ENCODE measurements around the gene WDR93. TPM values are rescaled to one million over a fixed set of nuclear protein-coding genes. Genes with fewer than 3 reads are reported as not detected.

WDR93 gene
- total RNA-seq, 1 experiment from 2014 or later: not detected

DNA sequence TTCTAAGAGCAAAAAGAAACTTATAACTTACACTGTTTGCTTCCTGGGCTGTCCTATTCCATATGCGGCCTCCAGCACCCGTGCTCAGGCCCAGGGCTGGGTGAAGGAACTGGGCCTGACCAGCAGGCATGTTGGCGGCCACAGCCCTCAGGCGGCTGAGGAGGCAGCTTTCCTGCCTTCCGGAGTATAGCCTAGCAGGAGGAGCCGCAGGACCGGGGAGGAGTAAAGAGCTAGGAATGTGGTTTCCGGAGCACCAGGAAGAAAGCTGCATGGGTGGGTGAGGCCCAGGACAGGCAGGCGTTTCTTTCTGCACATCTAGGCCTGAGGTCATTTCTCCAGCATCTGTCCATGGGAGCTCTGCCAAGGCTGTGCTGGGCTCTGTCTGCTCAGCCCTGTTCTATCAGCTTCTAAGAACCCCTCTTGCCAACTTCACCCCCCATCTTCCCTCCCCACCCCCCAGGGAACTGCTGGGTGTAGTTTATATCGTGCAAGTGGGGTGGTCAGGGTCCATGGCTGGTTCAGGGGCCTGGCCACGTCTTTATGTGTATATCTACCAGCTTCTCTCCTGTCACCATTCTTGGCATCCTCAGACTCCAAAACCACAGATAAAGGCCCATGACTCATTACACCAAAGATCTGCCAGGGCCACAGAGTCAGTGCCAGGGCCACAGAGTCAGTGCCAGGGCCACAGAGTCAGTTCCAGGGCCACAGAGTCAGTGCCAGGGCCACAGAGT, 27.6 kb upstream of the WDR93 start:
- DNase-seq (ENCODE audit: low spot score): peak; percentile 94

DNA sequence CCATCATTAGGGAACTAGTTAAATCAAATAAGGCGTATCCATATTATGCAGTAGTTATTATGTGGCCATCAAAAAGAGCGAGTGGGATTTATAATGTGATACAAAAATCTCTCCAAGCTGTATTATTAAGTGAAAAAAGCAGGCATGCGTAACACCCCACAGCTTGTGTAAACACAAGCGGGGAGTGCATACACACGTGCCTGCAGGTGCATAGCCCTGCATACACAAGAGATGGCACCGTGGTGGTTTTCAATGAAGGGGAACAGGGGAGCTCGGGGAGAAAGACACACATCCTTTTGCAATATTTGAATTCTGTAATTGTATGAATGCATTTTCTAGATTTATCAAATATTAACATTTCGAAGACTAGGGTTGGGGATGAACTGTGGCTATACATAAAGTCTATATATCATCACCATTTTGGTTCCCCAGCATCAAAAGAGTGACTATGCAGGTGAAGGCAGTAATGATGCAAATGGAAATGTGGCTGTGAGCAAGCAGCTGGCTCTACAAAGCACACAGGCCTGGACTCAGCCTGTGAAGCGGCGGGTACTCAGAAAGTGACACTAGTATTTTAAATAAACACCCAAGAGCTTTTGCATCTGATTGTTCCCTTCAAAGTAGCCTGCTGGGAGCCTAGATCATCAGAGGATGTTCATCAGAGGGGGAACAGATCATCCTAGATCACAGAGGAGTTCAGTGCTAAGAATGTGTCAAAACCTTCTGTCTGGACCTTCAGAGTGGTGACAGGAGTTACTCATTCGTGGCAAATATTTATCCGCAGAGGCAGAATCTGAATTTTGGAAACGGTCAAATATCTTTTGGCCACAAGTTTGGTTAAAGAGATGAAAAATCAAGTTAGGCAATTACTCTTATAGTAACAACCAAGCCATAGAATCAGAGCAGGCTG, 25.9 kb upstream of the WDR93 start:
- no peak for DNase-seq (ENCODE audit: low spot score)

DNA sequence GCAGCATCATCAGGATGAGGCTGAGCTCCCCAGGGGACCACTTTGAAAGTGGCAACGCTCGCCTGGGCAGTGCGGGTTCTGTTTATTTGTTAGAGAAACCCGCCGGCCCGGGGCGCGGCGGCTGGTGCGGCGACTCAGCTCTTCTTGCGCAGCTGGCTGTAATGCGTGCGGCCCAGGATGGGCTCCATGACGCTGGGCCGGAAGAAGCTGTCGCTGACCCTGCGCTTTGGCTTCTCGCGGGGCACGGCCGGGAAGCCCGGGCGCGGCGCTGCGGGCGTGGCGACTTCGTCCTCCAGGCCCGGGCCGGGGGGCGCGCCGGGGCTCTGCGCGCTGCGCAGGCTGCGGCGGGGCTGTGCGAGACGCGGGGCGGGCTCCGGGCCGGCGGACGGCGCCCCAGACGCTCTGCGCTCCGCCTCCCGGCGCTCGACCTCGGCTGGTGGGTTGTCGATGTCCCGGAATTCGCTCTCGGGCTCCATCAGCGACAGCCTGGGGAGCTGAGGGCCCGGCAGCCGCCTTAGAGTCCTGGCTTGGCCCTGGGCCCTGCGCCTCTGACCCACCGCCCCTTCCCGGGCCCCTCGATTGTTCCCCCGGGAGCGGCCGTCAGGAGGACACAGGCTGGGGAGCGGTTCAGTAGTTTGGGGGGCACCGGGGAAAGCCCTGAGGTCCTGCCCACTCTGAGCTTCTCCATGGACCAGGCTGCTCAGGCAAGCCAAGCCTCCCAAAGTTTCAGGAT, 25.0 kb upstream of the WDR93 start:
- DNase-seq (ENCODE audit: low spot score): no peak

DNA sequence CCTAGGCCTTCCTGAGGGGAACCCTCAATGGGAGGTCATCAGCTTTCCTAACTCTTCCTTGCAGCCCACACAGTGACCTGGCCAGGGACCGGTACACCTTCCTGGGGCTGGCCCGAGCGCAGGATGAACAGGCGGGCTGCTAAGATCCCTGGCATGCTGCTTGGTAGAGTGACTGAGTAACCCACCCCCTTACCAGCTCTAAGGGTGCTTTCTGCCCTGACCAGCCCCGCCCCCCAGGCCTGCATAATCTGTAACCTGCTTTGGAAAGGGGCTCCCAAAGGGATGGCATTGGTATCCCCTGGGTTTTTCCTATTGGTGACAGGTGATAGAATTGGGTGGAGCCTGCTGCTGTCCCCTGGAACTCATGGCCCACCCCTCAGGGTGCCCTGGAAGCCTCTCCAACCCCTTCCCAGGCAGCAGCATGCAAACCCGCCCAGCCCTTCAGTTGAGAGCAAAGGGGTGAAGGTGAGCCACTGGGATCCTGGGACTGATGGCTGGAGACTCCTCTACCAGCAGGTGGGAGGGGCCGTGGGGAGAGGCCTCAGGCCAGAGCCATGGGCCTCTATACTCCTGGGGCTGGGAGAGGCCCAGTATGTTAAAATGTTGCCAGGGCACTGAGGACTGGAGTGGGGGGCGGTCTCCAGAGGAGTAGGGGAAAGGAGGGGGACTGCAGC, 24.3 kb upstream of the WDR93 start:
- DNase-seq (ENCODE audit: low spot score): no peak

DNA sequence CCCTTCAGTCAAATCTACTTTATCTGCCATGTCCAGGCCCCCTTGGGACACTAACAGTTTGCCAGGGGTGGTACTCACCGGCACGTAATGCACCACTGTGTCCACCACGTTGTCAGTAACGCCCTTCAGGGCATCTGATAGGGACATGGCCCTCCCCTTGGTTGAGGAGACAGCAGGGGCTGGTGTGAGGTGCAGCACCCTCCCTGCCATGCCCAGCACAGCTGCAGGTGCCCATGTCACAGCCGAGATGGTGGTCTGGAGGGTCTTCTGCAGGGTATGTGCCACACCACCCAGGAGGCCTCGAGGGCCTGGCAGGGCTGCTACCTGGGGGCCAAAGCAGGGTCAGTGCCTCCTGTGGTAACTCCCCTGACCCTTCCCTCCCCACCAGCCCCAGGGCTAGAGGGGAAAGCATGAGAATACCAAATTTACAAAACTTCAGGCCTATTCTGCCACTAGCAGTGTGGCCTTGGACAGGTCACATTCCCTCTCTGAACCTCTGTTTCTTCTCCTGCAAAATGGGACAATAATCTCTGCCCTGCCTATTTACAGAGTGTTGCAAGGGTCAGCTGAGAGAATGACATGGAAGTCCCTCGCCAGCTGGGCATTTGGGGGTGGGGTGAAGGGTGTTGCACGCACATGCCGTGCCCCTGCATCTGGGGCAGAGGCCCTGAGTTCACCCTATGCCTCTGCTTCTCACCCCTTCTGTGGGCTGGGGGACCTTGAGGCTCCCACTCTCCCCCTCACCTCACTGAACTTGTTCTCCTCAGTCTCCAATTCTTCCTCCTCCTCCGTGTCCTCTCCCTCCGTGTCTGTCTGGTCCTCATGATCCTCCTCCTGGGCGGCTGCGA, 23.5 kb upstream of the WDR93 start:
- DNase-seq (ENCODE audit: low spot score): no peak

DNA sequence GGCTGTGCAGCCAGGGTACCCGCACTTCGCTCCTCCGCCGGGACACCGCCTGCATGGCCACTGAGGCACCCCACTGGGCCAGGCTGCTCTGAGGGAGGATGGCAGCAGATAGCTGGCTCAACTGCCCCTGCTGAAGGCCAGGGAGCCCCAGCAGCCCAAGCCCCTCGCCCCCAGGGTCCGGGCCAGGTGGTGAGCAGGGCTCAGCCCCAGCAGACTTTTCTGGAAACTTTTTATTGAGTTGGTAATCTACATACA, 23.0 kb upstream of the WDR93 start:
- DNase-seq (ENCODE audit: low spot score): no peak

DNA sequence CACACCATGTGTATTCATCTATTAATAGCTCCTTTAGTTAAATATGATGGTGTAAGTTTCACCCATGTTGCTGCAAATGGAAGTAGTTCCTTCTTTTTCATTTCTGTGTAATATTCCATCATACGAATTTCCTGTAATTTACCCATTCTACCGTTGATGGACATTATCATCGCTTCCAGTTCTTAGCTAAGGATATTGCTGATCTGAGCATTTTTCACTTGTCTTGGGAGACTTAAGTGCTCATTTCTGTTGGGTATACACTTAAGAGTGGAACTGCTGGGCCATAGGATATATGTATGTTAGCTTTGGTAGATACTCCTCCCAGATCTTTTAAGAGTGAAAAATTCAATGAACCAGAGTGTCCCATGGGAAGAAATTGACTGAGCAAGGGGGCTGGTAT, 22.4 kb upstream of the WDR93 start:
- no peak for DNase-seq (ENCODE audit: low spot score)

DNA sequence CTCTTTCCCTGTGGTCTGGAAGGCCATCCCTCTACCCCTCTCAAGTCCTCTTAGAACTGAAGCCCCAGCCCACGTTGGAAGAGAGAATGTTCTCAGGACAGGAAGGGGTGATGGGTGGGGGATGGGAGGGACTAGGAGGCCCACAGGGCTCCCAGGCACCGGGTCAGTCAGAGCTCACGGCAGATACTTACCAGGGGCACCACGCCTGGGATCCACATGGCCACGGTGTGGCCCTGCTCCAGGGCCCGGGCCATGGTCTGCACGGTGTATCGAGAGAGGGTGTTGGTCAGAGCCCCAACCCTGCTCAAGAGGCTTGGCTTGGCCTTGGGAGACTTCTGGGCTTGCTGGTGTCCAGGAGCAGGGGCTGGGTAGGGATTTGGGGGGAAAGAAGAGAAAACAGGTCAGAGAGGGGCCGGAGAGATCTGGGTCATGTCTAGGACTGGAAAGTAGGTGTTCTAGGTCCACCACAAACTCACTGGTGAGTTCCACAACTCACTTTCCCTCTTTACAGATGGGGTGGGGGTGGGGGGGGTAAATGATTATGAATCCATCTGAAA, 21.2 kb upstream of the WDR93 start:
- no peak for DNase-seq (ENCODE audit: low spot score)

DNA sequence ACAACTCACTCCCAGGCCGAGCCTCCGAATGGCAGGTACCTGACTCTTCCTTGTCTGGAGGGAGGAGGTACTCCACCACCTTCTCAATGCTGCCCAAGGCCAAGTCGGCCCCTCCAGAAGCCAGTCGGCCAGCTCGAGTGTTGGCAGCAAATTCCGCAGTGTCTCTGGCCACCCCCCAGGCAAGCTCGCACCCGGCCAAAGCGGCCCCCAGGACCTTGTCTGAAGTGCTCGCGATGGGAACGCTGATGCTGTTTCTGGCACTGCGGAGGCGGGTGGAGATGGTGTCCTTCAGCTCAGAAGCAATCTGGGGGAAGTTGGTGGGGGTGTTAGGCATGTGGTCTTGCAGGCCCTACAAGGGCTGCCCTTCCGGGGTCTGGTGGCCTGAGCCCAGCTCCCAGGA, 20.7 kb upstream of the WDR93 start:
- no peak for DNase-seq (ENCODE audit: low spot score)

DNA sequence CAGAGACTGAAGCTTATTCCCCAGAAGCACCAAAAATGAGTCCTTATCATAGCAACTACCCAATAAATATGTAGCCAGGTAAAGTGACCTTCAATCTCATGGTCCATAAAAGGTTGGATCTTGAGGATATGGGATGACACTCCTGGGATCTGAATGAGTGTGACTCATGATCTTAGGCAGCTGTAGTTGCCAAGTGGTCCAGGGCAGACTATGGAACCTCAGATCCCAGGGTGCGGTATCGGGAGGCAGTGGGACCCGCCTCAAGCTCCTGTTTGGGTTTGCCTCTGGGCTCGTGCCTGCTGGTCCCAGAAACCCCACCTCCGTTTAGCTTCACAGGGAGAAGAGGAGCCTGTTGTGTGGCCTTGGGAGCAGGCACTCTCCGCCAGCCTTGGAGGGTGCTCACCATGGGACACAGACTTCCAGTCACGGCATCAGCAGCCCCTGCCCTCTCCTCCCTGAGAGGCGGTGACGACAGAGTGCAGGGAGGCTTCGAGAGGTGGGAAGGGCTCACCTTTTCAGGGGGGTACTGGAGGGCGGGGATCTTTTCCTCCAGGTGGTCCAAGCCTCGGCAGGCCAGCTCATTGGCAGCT, 19.5 kb upstream of the WDR93 start:
- no peak for DNase-seq (ENCODE audit: low spot score)

DNA sequence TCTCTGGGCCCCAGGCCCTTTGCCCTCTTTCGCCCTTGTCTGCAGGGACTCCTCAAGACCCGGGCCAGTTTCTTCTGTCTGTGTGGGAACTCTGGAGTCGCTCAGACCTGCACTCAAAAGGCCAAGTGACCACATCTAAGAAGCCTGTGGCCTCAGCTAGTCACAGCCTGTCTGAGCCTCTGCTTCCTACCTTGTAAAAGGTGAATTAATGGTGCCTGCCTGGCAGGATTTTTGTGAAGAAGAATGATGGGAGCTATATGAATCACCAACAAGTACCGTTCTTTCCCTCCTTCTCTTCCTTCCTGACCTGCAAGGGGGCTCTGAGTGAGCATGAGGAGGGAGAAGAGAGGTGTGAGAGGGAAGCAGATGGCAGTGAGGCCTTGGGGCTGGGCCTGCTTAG, 18.9 kb upstream of the WDR93 start:
- DNase-seq (ENCODE audit: low spot score): no peak

DNA sequence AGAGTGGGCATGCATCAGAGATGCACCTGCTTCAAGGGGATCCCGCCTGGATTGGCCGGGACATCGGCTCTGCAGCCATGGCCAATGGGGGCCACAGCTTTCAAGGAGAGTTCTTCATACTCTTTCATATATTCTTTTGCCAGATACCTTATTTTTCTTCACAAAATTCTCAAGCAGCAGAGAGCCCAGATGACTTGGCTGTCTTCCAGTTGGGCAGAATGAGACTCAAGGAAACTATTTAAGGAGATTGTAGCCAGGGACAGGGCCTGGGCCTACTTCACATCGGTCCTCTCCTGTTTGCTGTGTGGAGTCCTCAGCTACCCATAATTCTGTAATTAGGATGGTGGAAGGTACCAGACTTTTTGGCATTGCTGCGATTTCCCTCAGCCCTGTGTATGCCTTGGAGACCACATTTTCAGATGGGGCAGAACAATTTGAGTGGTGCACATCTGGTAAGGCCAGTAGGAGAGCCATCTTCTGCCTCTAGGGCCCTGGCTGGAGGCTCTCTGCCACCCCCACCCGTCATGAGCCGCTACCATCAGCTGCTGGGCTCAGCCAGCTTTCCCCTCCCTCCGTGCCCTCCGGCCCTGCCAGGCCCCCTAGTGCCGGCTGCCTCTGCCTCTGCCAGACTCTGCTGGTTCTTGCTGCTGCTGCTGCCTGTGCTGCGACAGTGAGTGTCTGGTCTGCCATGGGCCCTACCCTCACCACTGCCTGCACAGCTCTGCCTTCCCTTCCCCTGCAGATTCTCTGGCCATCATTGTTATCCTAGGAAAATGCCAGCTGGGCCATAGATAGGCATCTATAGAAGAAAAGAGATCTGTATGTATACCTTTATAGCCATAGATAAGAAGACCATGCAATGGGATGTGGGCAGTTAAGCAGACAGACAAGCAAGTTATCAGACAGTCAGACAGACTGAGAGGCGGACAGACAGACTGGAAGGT, 18.1 kb upstream of the WDR93 start:
- DNase-seq (ENCODE audit: low spot score): no peak

DNA sequence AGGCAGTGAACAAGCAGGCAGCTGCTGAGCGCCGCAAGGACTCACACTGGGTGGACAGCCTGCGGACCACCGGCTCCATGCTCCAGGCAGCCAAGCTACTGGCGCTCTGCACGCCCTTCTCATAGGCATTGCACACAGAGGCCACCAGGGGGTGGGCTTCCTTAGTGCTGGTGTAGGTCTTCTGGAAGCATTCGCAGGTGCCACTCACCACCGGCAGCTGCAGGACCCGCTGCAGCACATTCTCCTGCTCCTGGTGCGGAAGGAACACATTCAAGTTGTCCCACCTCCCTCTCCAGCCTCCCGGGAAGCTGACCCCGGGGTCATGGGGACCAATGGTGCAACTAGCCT, 17.5 kb upstream of the WDR93 start:
- DNase-seq (ENCODE audit: low spot score): no peak

DNA sequence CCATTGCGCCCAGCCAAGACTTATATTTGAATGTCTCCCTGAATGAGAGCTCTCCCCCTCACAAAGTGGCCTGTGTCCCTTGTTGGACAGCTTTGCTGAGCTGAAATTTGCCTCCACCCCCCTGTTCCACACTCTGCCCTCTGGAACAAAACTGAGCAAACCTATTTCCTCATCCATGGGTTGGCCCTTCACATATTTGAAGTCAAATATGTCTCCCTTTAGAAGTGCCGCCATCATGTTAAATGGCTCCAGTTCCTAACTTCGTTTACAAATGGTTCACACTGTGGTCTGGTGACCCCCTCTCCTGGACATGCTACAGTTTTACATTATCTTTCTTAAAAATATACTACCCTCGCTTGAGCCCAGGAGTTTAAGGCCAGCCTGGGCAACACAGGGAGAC, 16.1 kb upstream of the WDR93 start:
- no peak for DNase-seq (ENCODE audit: low spot score)

DNA sequence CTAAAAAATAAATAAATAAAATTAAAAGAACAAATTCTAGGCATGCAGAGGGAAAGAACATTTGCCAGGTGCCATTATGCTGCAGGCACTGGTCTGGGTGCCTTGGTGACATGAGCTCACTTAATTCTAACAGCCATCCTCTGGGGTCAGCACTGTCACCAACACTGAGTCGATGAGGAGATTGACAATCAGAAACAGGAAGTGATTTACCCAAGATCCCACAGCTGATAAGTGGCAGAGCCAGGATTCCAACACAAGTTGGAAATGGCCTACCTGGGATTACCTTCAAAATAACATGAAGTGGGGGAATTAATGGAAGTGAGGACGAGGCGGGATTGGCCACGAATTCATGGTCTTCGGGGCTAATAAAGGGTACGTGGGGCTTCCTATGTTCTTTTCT, 15.0 kb upstream of the WDR93 start:
- no peak for DNase-seq (ENCODE audit: low spot score)

DNA sequence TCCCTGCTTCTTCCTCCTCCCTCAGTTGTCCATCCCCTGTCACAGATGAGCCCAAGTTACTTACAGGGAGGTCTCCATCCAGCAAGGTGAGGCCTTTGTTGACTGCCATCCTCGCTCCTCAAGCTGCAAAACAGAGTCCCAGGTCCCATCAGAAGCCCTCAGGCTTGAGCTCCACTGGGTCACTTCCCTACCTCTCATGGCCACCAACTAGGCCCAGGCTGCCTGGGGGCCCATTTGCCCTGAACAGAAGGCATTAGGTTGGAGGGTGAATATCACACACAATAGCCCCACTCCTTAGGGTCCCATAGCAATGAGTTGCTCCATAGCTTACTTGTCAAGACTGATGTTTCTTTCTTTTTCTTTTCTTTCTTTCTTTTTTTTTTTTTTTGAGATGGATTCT, 13.2 kb upstream of the WDR93 start:
- DNase-seq (ENCODE audit: low spot score): no peak

DNA sequence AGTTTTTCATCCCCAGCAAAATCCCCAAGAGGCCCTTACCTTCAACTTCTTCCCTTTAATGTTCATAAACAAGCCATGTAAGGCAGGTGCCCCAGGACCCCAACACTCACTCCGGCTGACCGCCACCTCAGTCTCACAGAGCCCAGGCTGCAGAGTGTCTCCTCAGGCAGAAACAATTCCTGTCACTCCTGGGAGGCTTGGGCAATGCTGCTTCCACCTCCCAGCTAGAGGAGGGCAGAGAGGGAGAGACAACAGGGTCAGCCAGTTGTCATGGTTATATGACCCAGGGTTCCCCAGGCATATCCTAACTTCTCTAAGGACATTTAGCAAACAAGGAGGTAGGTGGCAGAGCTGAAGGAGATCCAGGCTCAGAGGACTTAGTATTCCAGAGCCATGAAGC, 11.4 kb upstream of the WDR93 start, which contains the start of gene PLIN1:
PLIN1 (minus strand) TSS at position 156 of the 400 bp plus-strand sequence. CDS start 1,878 bp downstream, outside the sequence.
- no peak for DNase-seq (ENCODE audit: low spot score)

DNA sequence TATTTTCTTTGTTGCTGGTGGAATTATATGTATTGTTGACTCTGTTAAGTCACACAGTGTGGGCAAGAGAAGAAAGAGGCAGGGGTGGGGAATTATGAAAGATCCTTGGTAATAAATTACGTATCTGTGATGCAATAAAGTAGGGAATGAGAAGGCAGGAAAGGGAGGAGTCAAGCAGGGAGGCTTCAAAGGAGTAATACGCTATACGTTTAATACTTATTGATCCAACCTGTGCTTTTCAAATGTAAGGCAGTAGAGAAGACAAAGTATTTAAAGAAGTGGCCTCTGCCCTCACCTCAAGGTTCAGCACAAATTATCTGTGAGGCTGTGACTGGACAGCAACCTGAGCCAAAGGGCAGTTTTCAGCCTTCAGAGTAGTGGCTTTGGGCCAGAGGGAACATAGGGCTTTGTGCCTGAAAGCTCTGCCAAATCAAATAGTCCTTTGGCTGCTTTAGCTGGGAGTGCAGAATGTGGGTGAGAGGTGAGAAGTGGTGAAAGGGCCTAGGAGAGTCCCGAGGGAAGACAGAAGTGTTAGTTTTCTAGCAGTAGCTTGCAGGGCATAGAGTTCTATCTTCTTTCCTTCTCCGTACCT, 10.2 kb upstream of the WDR93 start:
- peak; percentile 2 for DNase-seq (ENCODE audit: low spot score)

DNA sequence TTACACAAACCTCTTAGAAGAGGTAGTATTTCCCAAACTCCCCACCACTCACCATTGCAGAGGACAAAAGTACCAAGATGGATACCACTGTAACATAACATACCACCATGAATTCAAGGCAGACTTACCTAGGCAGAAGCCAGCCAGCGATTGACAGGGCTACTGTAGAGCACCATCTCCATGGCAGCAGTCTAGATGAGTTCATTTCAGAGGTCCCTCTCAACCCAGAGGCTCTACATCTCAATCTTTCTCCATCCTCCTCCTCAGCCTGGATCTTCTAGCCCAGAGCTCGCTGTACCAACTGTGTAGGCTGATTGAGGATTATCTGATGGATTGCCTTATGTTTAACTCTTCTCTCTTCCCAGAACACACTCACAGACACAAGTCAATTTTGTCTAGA, 9.5 kb upstream of the WDR93 start:
- no peak for DNase-seq (ENCODE audit: low spot score)

Data from A172 (cell line).